Right lobe of liver (tissue), 4 donors: ENCODE results near the gene ACOX2.

Experiments
- CTCF ChIP-seq, 4 donors: fragments of 200-600 bp in 3 of 4; fragments of 450-650 bp in 1 of 4; IDR thresholded peaks; one replicate each; pipeline versions ENCODE4 v1.5.1 to v1.8.0; 2016 to 2022; ENCODE audit warnings: antibody characterized with exemption in 4 of 4, mild to moderate bottlenecking in 2 of 4
- POLR2A ChIP-seq: fragments of 450-650 bp; IDR thresholded peaks from one replicate; pipeline ENCODE4 v1.6.1; 2017; ENCODE audit warnings: antibody characterized with exemption, mild to moderate bottlenecking
- donor health status: DM: no; HTN: no; CAD: no.
- donor health status: DM: no; HTN: no; CAD: no.
- donor health status: DM: no; HTN: yes; CAD: no.

DNA sequence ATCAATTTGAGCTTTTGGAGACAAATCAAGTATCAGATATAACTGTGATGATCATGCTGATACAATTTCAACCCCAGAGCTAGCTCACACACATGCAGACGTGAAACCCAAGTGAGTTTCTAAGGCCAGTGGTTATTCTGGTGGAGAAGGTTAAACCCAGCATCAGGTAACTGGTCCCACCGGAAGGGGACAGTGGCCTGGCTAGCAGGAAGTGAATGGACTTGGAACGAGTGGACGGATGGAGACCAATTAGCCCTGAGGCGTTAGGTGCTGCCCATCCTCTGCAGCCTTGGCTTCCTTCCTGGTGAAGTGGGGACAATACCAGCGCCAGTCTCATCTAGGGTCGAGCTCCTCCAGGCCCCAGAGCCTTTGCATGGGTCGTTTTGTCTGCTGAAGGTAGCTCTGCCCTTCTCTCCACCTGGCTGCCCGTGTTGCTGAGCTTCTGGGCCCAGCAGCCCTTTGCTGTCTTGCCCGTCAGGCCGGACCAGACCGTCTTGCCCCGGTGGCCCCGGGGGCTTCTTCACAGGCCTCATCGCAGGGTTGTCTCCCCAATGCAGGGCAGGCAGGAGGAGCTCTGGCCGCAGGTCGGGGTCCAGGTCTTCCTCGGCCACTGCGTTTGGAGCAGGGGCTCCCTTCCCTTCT, 46.0 kb downstream of the ACOX2 start:
- TF ChIP-seq CTCF (IDR thresholded peaks at IDR 0.05) (no peak), POLR2A (no peak)
